ENCODE results near the gene PTGES3. TPM values are rescaled to one million over a fixed set of nuclear protein-coding genes. Genes with fewer than 3 reads are reported as not detected.
A peak's percentile ranks its signal among the peaks of the same experiment; 100 is the strongest.

Gene PTGES3
- total RNA-seq, 1 experiment from 2014 or later: 404 TPM

GRCh38 chr12:56634837-56635791 is 53.0 kb downstream of the PTGES3 start:
- H3K4me3 ChIP-seq (replicated peaks in 1 of 2; ENCODE audit: low read depth in 1 of 2, low read length in 2 of 2): peak overlapping the region; percentile 80 to 93
- ATAC-seq: peak; percentile 57
- ChIA-PET RAD21 (ENCODE audit: low non-redundant PET in 1 of 2, low total read pairs in 2 of 2, uncharacterized antibody in 2 of 2, unreplicated experiment in 2 of 2) (no interaction called here), CTCF (interaction anchor here (1.0 to 3.6 kb wide), 7 partner anchors 7 to 445 kb away, joined by 3 to 34 read pairs (median 6); partner anchors contain the start of genes PTGES3 and STAT2), POLR2A (interaction anchor here (0.7 to 2.3 kb wide), 7 partner anchors 11 to 120 kb away, joined by 3 to 23 read pairs (median 4); partner anchors contain the start of genes ATP5F1B, NACA, PTGES3 and RBMS2)
- H4K20me1 ChIP-seq (ENCODE audit: insufficient read depth): no peaks in the 10 kb centered on the region
- H3K9me3 ChIP-seq (ENCODE audit: control insufficient read depth in 1 of 2, insufficient read depth in 1 of 2, low read depth in 1 of 2, low read length in 2 of 2): no peaks in the 10 kb centered on the region
- peaks cover 49% of the 10 kb centered on the region for H3K79me2 ChIP-seq (ENCODE audit: insufficient read depth, low read length)
- H3K9me2 ChIP-seq (ENCODE audit: insufficient read depth): no peaks in the 10 kb centered on the region
- DNase-seq (ENCODE audit: low read depth, low spot score): peak; percentile 79
- peak overlapping the region; percentile 88 for H3K27ac ChIP-seq (ENCODE audit: low read depth, low read length)
- peaks cover 20 to 24% of the 10 kb centered on the region in 2 experiments for H3K36me3 ChIP-seq (ENCODE audit: control insufficient read depth in 1 of 2, insufficient read depth in 2 of 2, low read length in 2 of 2)
- intact Hi-C loops (cut with micrococcal nuclease): no loop called here
- peak overlapping the region; percentile 79 for H3K9ac ChIP-seq (ENCODE audit: low read length)
- no peaks in the 10 kb centered on the region for H3K27me3 ChIP-seq (ENCODE audit: insufficient read depth, low read length)
- TSS peak; percentile 51 for BruUV-seq (replicated peaks)
- no peak overlapping the region for H2AFZ ChIP-seq (ENCODE audit: low read depth, low read length, poor library complexity, severe bottlenecking)
- H3K4me2 ChIP-seq (ENCODE audit: low read length): peak overlapping the region; percentile 98
- H3K4me1 ChIP-seq (ENCODE audit: control insufficient read depth in 1 of 2, insufficient read depth in 2 of 2, low read length in 2 of 2): peaks cover 44 to 76% of the 10 kb centered on the region in 2 experiments
- no peak for TF ChIP-seq RAD21 (IDR thresholded peaks at IDR 0.05; ENCODE audit: low read depth)
- TF ChIP-seq EZH2phosphoT487 (IDR thresholded peaks at IDR 0.05; ENCODE audit: borderline replicate concordance): no peak
- TF ChIP-seq ELF1 (IDR thresholded peaks at IDR 0.05; ENCODE audit: borderline replicate concordance, low read depth): no peak
- TF ChIP-seq TCF7L2 (IDR thresholded peaks at IDR 0.05; ENCODE audit: borderline replicate concordance, extremely low read depth, insufficient read depth, insufficient read length): no peak
- no peak for TF ChIP-seq CEBPB (IDR thresholded peaks at IDR 0.05; ENCODE audit: low read depth)
- TF ChIP-seq FOSL1 (IDR thresholded peaks at IDR 0.05; ENCODE audit: low read depth): no peak
- TF ChIP-seq SRF (IDR thresholded peaks at IDR 0.05; ENCODE audit: low read depth): no peak
- peak; percentile 60 for TF ChIP-seq YY1 (IDR thresholded peaks at IDR 0.05; ENCODE audit: extremely low read depth, insufficient replicate concordance, low read depth, low read length)
- TF ChIP-seq SP1 (IDR thresholded peaks at IDR 0.05; ENCODE audit: low read depth): no peak
- TF ChIP-seq CBX3 (IDR thresholded peaks at IDR 0.05; ENCODE audit: low read depth): no peak
- no peak for TF ChIP-seq JUND (IDR thresholded peaks at IDR 0.05)
- no peak for TF ChIP-seq ZBTB33 (IDR thresholded peaks at IDR 0.05; ENCODE audit: extremely low read depth, insufficient replicate concordance, low read length)
- TF ChIP-seq POLR2A (IDR thresholded peaks at IDR 0.05; ENCODE audit: borderline replicate concordance, extremely low read depth, insufficient read depth, insufficient read length): no peak
- TF ChIP-seq POLR2AphosphoS5 (IDR thresholded peaks at IDR 0.05; ENCODE audit: low read depth, low read length): peak; percentile 65
- TF ChIP-seq EGR1 (IDR thresholded peaks at IDR 0.05; ENCODE audit: low read depth): no peak
- no peak for TF ChIP-seq MAX (IDR thresholded peaks at IDR 0.05)
- TF ChIP-seq, protein P1, sequence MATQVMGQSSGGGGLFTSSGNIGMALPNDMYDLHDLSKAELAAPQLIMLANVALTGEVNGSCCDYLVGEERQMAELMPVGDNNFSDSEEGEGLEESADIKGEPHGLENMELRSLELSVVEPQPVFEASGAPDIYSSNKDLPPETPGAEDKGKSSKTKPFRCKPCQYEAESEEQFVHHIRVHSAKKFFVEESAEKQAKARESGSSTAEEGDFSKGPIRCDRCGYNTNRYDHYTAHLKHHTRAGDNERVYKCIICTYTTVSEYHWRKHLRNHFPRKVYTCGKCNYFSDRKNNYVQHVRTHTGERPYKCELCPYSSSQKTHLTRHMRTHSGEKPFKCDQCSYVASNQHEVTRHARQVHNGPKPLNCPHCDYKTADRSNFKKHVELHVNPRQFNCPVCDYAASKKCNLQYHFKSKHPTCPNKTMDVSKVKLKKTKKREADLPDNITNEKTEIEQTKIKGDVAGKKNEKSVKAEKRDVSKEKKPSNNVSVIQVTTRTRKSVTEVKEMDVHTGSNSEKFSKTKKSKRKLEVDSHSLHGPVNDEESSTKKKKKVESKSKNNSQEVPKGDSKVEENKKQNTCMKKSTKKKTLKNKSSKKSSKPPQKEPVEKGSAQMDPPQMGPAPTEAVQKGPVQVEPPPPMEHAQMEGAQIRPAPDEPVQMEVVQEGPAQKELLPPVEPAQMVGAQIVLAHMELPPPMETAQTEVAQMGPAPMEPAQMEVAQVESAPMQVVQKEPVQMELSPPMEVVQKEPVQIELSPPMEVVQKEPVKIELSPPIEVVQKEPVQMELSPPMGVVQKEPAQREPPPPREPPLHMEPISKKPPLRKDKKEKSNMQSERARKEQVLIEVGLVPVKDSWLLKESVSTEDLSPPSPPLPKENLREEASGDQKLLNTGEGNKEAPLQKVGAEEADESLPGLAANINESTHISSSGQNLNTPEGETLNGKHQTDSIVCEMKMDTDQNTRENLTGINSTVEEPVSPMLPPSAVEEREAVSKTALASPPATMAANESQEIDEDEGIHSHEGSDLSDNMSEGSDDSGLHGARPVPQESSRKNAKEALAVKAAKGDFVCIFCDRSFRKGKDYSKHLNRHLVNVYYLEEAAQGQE (IDR thresholded peaks at IDR 0.05; ENCODE audit: low read depth): no peak
- TF ChIP-seq, protein P2, sequence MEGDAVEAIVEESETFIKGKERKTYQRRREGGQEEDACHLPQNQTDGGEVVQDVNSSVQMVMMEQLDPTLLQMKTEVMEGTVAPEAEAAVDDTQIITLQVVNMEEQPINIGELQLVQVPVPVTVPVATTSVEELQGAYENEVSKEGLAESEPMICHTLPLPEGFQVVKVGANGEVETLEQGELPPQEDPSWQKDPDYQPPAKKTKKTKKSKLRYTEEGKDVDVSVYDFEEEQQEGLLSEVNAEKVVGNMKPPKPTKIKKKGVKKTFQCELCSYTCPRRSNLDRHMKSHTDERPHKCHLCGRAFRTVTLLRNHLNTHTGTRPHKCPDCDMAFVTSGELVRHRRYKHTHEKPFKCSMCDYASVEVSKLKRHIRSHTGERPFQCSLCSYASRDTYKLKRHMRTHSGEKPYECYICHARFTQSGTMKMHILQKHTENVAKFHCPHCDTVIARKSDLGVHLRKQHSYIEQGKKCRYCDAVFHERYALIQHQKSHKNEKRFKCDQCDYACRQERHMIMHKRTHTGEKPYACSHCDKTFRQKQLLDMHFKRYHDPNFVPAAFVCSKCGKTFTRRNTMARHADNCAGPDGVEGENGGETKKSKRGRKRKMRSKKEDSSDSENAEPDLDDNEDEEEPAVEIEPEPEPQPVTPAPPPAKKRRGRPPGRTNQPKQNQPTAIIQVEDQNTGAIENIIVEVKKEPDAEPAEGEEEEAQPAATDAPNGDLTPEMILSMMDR (IDR thresholded peaks at IDR 0.05 in 2 of 3, conservative IDR thresholded peaks at IDR 0.05 in 1 of 3; ENCODE audit: borderline replicate concordance in 1 of 3, insufficient read depth in 1 of 3, low read depth in 2 of 3, low read length in 2 of 3): peak in 2 of 3 experiments; percentile 56 to 63; a peak in 4 of 6 replicates
